CD4-positive, CD25-positive, alpha-beta regulatory T cell (primary cell): ENCODE data around the gene DENND1A. TPM values are rescaled to one million over a fixed set of nuclear protein-coding genes. Genes with fewer than 3 reads are reported as not detected.
A peak's percentile ranks its signal among the peaks of the same experiment; 100 is the strongest.
"Not testable (repeated sequence)": the region's sequence is repeated elsewhere in the genome, so short reads cannot be mapped to it uniquely, and the experiment has no call there.

Experiments
- ATAC-seq, 2 donors: fragments of 150-1000 bp; cut with Tn5 transposase; one replicate each; pipeline ENCODE4 v1.10.0; 2021; ENCODE audit warnings: low read depth in 2 of 2, moderate number of reproducible peaks in 2 of 2, moderate library complexity in 1 of 2
- DNase-seq, 3 donors: peaks; one replicate each; pipeline versions ENCODE4 v3.0.0 to v3.0.0-alpha.2; 2012 to 2022; ENCODE audit warnings: mixed read lengths in 1 of 3
- H3K27ac ChIP-seq: one replicate; pipeline ENCODE4 v1.7.0; 2013; ENCODE audit warnings: mild to moderate bottlenecking, low read length; ENCODE audit not compliant: insufficient read depth, poor library complexity, severe bottlenecking
- H3K27me3 ChIP-seq: one replicate; pipeline ENCODE4 v1.7.0; 2013; ENCODE audit warnings: low read length; ENCODE audit not compliant: control insufficient read depth, insufficient read depth
- H3K36me3 ChIP-seq: one replicate; pipeline ENCODE4 v1.7.0; 2013; ENCODE audit warnings: mild to moderate bottlenecking, low read length, moderate library complexity; ENCODE audit not compliant: control insufficient read depth, insufficient read depth
- H3K4me1 ChIP-seq: 2 replicates; pipeline ENCODE4 v1.7.0; 2013; ENCODE audit warnings: mild to moderate bottlenecking, low read length; ENCODE audit not compliant: insufficient read depth, control insufficient read depth, poor library complexity, severe bottlenecking
- H3K4me3 ChIP-seq: one replicate; pipeline ENCODE4 v1.7.0; 2013; ENCODE audit warnings: low read depth, mild to moderate bottlenecking, low read length, moderate library complexity
- H3K9me3 ChIP-seq, 2 experiments: 1 replicate in 1 of 2; 2 replicates in 1 of 2; pipeline ENCODE4 v1.7.0; 2013; ENCODE audit warnings: low read length in 2 of 2, mild to moderate bottlenecking in 1 of 2, moderate library complexity in 1 of 2; ENCODE audit not compliant: control insufficient read depth in 2 of 2
- H3K27ac Mint-ChIP-seq, 3 donors: one replicate each; pipeline ENCODE4 v1.8.0; 2020 to 2022; ENCODE audit warnings: mild to moderate bottlenecking in 3 of 3, mixed read lengths in 3 of 3, moderate library complexity in 2 of 3
- H3K27me3 Mint-ChIP-seq: one replicate; pipeline ENCODE4 v1.8.0; 2022; ENCODE audit warnings: mild to moderate bottlenecking, mixed read lengths
- H3K36me3 Mint-ChIP-seq: one replicate; pipeline ENCODE4 v1.8.0; 2020; ENCODE audit warnings: mixed read lengths
- H3K4me1 Mint-ChIP-seq, 4 donors: one replicate each; pipeline ENCODE4 v1.8.0; 2020 to 2022; ENCODE audit warnings: mixed read lengths in 4 of 4, mild to moderate bottlenecking in 1 of 4
- H3K4me3 Mint-ChIP-seq, 4 donors: one replicate each; pipeline ENCODE4 v1.8.0; 2020 to 2022; ENCODE audit warnings: mild to moderate bottlenecking in 4 of 4, mixed read lengths in 4 of 4, moderate library complexity in 3 of 4
- H3K9me3 Mint-ChIP-seq, 7 donors: one replicate each; pipeline ENCODE4 v1.8.0; 2020 to 2022; ENCODE audit warnings: mixed read lengths in 7 of 7, mild to moderate bottlenecking in 3 of 7, moderate library complexity in 2 of 7
- polyA plus RNA-seq, 4 donors: library from polyadenylated mRNA; unstranded; fragments of 300-500 nt; fragmentation: Illumina TruSeq; gene quantifications; one replicate each; pipeline ENCODE4 v1.2.3, GENCODE V29; 2021
- total RNA-seq: library from RNA; stranded (reverse); gene quantifications from one replicate; pipeline ENCODE4 v1.2.3, GENCODE V29; 2022

The DENND1A gene
- total and polyA plus RNA-seq, 5 donors from 2014 or later = 3.5 to 21.8 (median 4.7) TPM

- H3K27ac ChIP-seq = no peak overlapping the region
- H3K27me3 Mint-ChIP-seq = no peaks in the 10 kb centered on the region
- H3K36me3 ChIP-seq = no peaks in the 10 kb centered on the region
- DNase-seq (peak in 2 of 3 donors; percentile 30 to 60), ATAC-seq (peak; percentile 37 to 52)
- no peaks in the 10 kb centered on the region for H3K36me3 Mint-ChIP-seq
- peaks cover 0 to 2% (median 0%) of the 10 kb centered on the region in 7 donors for H3K9me3 Mint-ChIP-seq
- no peaks in the 10 kb centered on the region for H3K27me3 ChIP-seq
- no peaks in the 10 kb centered on the region for H3K9me3 ChIP-seq
- peak overlapping the region; percentile 11 to 93 (median 65) for H3K4me3 Mint-ChIP-seq
- H3K4me3 ChIP-seq = peak overlapping the region; percentile 79
- H3K4me1 ChIP-seq = peaks cover 11% of the 10 kb centered on the region
- H3K27ac Mint-ChIP-seq = peak overlapping the region in 2 of 3 donors; percentile 83 to 86
- peaks cover 0 to 54% (median 20%) of the 10 kb centered on the region in 4 donors for H3K4me1 Mint-ChIP-seq
Measured at GRCh38 chr9:123637945-123638634, 291.8 kb downstream of the DENND1A start.

GRCh38 chr9:123637606-123637944, 292.4 kb downstream of the DENND1A start:
- Histone ChIP-seq H3K4me3 (peak overlapping the region; percentile 79), H3K27ac (no peak overlapping the region), H3K4me1 (peaks cover 11% of the 10 kb centered on the region), H3K9me3 (no peaks in the 10 kb centered on the region), H3K36me3 (no peaks in the 10 kb centered on the region), H3K27me3 (no peaks in the 10 kb centered on the region)
- Mint-ChIP-seq H3K9me3 (peaks cover 0 to 2% (median 0%) of the 10 kb centered on the region in 7 donors), H3K4me1 (peaks cover 0 to 54% (median 20%) of the 10 kb centered on the region in 4 donors), H3K27ac (peak overlapping the region in 2 of 3 donors; percentile 83 to 86), H3K27me3 (no peaks in the 10 kb centered on the region), H3K4me3 (peak overlapping the region; percentile 11 to 93 (median 65)), H3K36me3 (no peaks in the 10 kb centered on the region)
- ATAC-seq = no peak
- peak in 1 of 3 donors; percentile 14 for DNase-seq

GRCh38 chr9:123636805-123637204, 293.1 kb downstream of the DENND1A start:
- ATAC-seq, H3K4me3 Mint-ChIP-seq, H3K4me3 ChIP-seq, H3K9me3 ChIP-seq, H3K27me3 Mint-ChIP-seq, H3K36me3 Mint-ChIP-seq, H3K9me3 Mint-ChIP-seq, H3K27ac Mint-ChIP-seq, H3K27me3 ChIP-seq, H3K27ac ChIP-seq, DNase-seq, H3K36me3 ChIP-seq: not testable (repeated sequence)
- H3K4me1 Mint-ChIP-seq = peaks cover 0 to 54% (median 20%) of the 10 kb centered on the region in 4 donors
- peaks cover 11% of the 10 kb centered on the region for H3K4me1 ChIP-seq

- ATAC-seq = no peak
- H3K9me3 ChIP-seq = no peaks in the 10 kb centered on the region
- peaks cover 5% of the 10 kb centered on the region for H3K36me3 ChIP-seq
- H3K4me3 ChIP-seq = no peak overlapping the region
- Mint-ChIP-seq H3K27ac (no peak overlapping the region), H3K27me3 (no peaks in the 10 kb centered on the region), H3K9me3 (no peaks in the 10 kb centered on the region), H3K36me3 (peaks cover 24% of the 10 kb centered on the region), H3K4me1 (peaks cover 0 to 15% (median 3%) of the 10 kb centered on the region in 4 donors), H3K4me3 (no peak overlapping the region)
- H3K27ac ChIP-seq = no peak overlapping the region
- H3K27me3 ChIP-seq = no peaks in the 10 kb centered on the region
- no peak for DNase-seq
- no peaks in the 10 kb centered on the region for H3K4me1 ChIP-seq
Measured at GRCh38 chr9:123631862-123632261, 298.1 kb downstream of the DENND1A start.

- no peak overlapping the region for H3K27ac ChIP-seq
- H3K27ac Mint-ChIP-seq = no peak overlapping the region
- H3K9me3 ChIP-seq = no peaks in the 10 kb centered on the region
- DNase-seq = no peak
- H3K27me3 ChIP-seq = no peaks in the 10 kb centered on the region
- no peaks in the 10 kb centered on the region for H3K27me3 Mint-ChIP-seq
- ATAC-seq = no peak
- H3K4me3 Mint-ChIP-seq = no peak overlapping the region
- no peak overlapping the region for H3K4me3 ChIP-seq
- H3K36me3 Mint-ChIP-seq = peaks cover 27% of the 10 kb centered on the region
- H3K4me1 ChIP-seq = no peaks in the 10 kb centered on the region
- no peaks in the 10 kb centered on the region for H3K9me3 Mint-ChIP-seq
- peaks cover 5% of the 10 kb centered on the region for H3K36me3 ChIP-seq
- H3K4me1 Mint-ChIP-seq = peaks cover 0 to 7% (median 2%) of the 10 kb centered on the region in 4 donors
Measured at GRCh38 chr9:123630233-123630632, 299.7 kb downstream of the DENND1A start.

- Mint-ChIP-seq H3K4me3 (no peak overlapping the region), H3K27me3 (no peaks in the 10 kb centered on the region), H3K27ac (no peak overlapping the region), H3K9me3 (no peaks in the 10 kb centered on the region), H3K36me3 (peaks cover 31% of the 10 kb centered on the region), H3K4me1 (peaks cover 0 to 5% (median under 1%) of the 10 kb centered on the region in 4 donors)
- H3K27ac ChIP-seq = no peak overlapping the region
- ATAC-seq = no peak
- H3K36me3 ChIP-seq = peaks cover 5% of the 10 kb centered on the region
- no peak overlapping the region for H3K4me3 ChIP-seq
- H3K4me1 ChIP-seq = no peaks in the 10 kb centered on the region
- no peaks in the 10 kb centered on the region for H3K9me3 ChIP-seq
- no peaks in the 10 kb centered on the region for H3K27me3 ChIP-seq
- DNase-seq = no peak
Measured at GRCh38 chr9:123629531-123629930, 300.4 kb downstream of the DENND1A start.

- H3K27me3 Mint-ChIP-seq = no peaks in the 10 kb centered on the region
- Histone ChIP-seq H3K27me3 (no peaks in the 10 kb centered on the region), H3K27ac (no peak overlapping the region), H3K9me3 (no peaks in the 10 kb centered on the region), H3K36me3 (no peaks in the 10 kb centered on the region), H3K4me3 (no peak overlapping the region), H3K4me1 (no peaks in the 10 kb centered on the region)
- peaks cover 15% of the 10 kb centered on the region for H3K36me3 Mint-ChIP-seq
- H3K4me3 Mint-ChIP-seq = no peak overlapping the region
- H3K9me3 Mint-ChIP-seq = no peaks in the 10 kb centered on the region
- H3K4me1 Mint-ChIP-seq = no peaks in the 10 kb centered on the region
- ATAC-seq (no peak), DNase-seq (no peak)
- H3K27ac Mint-ChIP-seq = peak overlapping the region in 1 of 3 donors; percentile 38
Measured at GRCh38 chr9:123622711-123623241, 307.1 kb downstream of the DENND1A start.

GRCh38 chr9:123620239-123620638, 309.7 kb downstream of the DENND1A start:
- H3K4me1 ChIP-seq = no peaks in the 10 kb centered on the region
- peaks cover 13% of the 10 kb centered on the region for H3K36me3 Mint-ChIP-seq

More at GRCh38 chr9:123620239-123620638, 309.7 kb downstream of the DENND1A start:
- ATAC-seq (no peak), DNase-seq (no peak)
- Mint-ChIP-seq H3K9me3 (no peaks in the 10 kb centered on the region), H3K4me3 (no peak overlapping the region), H3K27ac (no peak overlapping the region), H3K27me3 (no peaks in the 10 kb centered on the region), H3K4me1 (peaks cover 0 to 3% (median 0%) of the 10 kb centered on the region in 4 donors)
- Histone ChIP-seq H3K27me3 (no peaks in the 10 kb centered on the region), H3K36me3 (no peaks in the 10 kb centered on the region), H3K9me3 (no peaks in the 10 kb centered on the region), H3K27ac (no peak overlapping the region), H3K4me3 (no peak overlapping the region)
